K562 (cell line): ENCODE results near the gene PRKG1. TPM values are rescaled to one million over a fixed set of nuclear protein-coding genes. Genes with fewer than 3 reads are reported as not detected.

Experiments used
- ATAC-seq: fragments of 200-7000 bp; cut with Tn5 transposase; 3 replicates; pipeline ENCODE4 v1.9.1; 2020; ENCODE audit warnings: moderate library complexity
- BruUV-seq: library from RNA; stranded (reverse); fragments of 400-500 nt; replicated peaks from 2 replicates; lab custom pipeline; 2021; lab: Mats Ljungman, UMichigan
- CTCF ChIA-PET: fragments of 300-600 bp; formaldehyde crosslinking; extraction: SDS; loops from one replicate; lab custom pipeline; 2021; ENCODE audit warnings: low intra/inter-chr PET ratio; lab: Yijun Ruan, JAX
- POLR2A ChIA-PET: fragments of 300-600, 350-650 bp; sonication (Branson Sonifier 250); formaldehyde crosslinking; extraction: SDS; loops from one replicate; lab custom pipeline; 2021; ENCODE audit warnings: antibody characterized with exemption, inconsistent platforms; lab: Yijun Ruan, JAX
- DNase-seq, 4 experiments: peaks; one replicate each; pipeline versions ENCODE4 v3.0.0 to v3.0.0-alpha.2; 2011 to 2018; ENCODE audit warnings: low spot score in 3 of 4, mixed read lengths in 3 of 4; ENCODE audit errors: extremely low read depth in 1 of 4
- FAIRE-seq: peaks from 2 replicates; lab custom pipeline; 2011; peaks lifted over from hg19 to GRCh38; lab: Jason Lieb, UNC
- H2AFZ ChIP-seq: 2 replicates; pipeline ENCODE4 v1.6.0; 2011; ENCODE audit warnings: low read depth, low read length, control low read depth, inconsistent platforms
- H3K27ac ChIP-seq: fragments of 200-600 bp; 3 replicates; pipeline ENCODE4 v1.8.0; 2011; ENCODE audit warnings: low read depth, mild to moderate bottlenecking, control low read depth, inconsistent platforms, low read length, moderate library complexity, mixed read lengths; ENCODE audit errors: extremely low read depth
- H3K27me3 ChIP-seq, 2 experiments: fragments of 300-600 bp in 1 of 2; 2 replicates in 1 of 2; 3 replicates in 1 of 2; pipeline versions ENCODE4 v1.6.0 to v1.8.0; 2011; ENCODE audit warnings: inconsistent platforms in 2 of 2, low read length in 2 of 2, mild to moderate bottlenecking in 1 of 2, mixed read lengths in 1 of 2, moderate library complexity in 1 of 2; ENCODE audit not compliant: control insufficient read depth in 2 of 2, insufficient read depth in 2 of 2
- H3K36me3 ChIP-seq: fragments of 300-600 bp; 3 replicates; pipeline ENCODE4 v1.8.0; 2011; ENCODE audit warnings: mild to moderate bottlenecking, low read length, inconsistent platforms; ENCODE audit not compliant: control insufficient read depth, insufficient read depth
- H3K4me1 ChIP-seq, 2 experiments: fragments of 200-600 bp in 1 of 2; replicated peaks in 1 of 2; 2 replicates in 1 of 2; 3 replicates in 1 of 2; pipeline versions ENCODE4 v1.5.1 to v1.8.0; 2011; ENCODE audit warnings: inconsistent platforms in 2 of 2, low read length in 2 of 2, mild to moderate bottlenecking in 1 of 2, mixed read lengths in 1 of 2, moderate library complexity in 1 of 2; ENCODE audit not compliant: control insufficient read depth in 2 of 2, insufficient read depth in 2 of 2
- H3K4me2 ChIP-seq: 2 replicates; pipeline ENCODE4 v1.6.1; 2011; ENCODE audit warnings: low read length, control low read depth, inconsistent platforms, mixed read lengths; ENCODE audit not compliant: insufficient read depth
- H3K4me3 ChIP-seq: fragments of 200-600 bp; sonication (generic), shearing (Covaris generic); 2 replicates; pipeline ENCODE4 v1.5.1; 2016; ENCODE audit warnings: control low read depth, inconsistent platforms
- H3K79me2 ChIP-seq: fragments of 200-600 bp; 3 replicates; pipeline ENCODE4 v1.8.0; 2011; ENCODE audit warnings: low read length, inconsistent platforms; ENCODE audit not compliant: control insufficient read depth, insufficient read depth
- H3K9ac ChIP-seq, 2 experiments: 2 replicates each; pipeline versions ENCODE4 v1.6.0 to v1.6.1; 2011; ENCODE audit warnings: low read depth in 2 of 2, low read length in 2 of 2, control low read depth in 1 of 2, inconsistent platforms in 1 of 2, mild to moderate bottlenecking in 1 of 2, mixed read lengths in 1 of 2; ENCODE audit not compliant: insufficient read depth in 1 of 2
- H3K9me1 ChIP-seq: one replicate; pipeline ENCODE4 v1.6.0; 2011; ENCODE audit warnings: inconsistent platforms, mild to moderate bottlenecking, low read length, moderate library complexity; ENCODE audit not compliant: control insufficient read depth, insufficient read depth
- H3K9me3 ChIP-seq: replicated peaks from 2 replicates; pipeline ENCODE4 v1.5.1; 2011; ENCODE audit warnings: low read depth, low read length, inconsistent platforms; ENCODE audit not compliant: control insufficient read depth, insufficient read depth
- H4K20me1 ChIP-seq: replicated peaks from 2 replicates; pipeline ENCODE4 v1.6.1; 2011; ENCODE audit warnings: low read length, inconsistent platforms, mixed read lengths; ENCODE audit not compliant: control insufficient read depth, insufficient read depth
- BRD4 ChIP-seq: fragments of 200-600 bp; sonication (generic); IDR thresholded peaks from 2 replicates; pipeline ENCODE4 v1.6.1; 2017; ENCODE audit warnings: inconsistent platforms
- BRF1 ChIP-seq: IDR thresholded peaks from 3 replicates; pipeline ENCODE4 v1.6.1; 2011; ENCODE audit warnings: borderline replicate concordance, mild to moderate bottlenecking; ENCODE audit not compliant: insufficient read length; ENCODE audit errors: extremely low read depth
- CHD4 ChIP-seq: fragments of 200-600 bp; sonication (generic); IDR thresholded peaks from 3 replicates; pipeline ENCODE4 v1.6.1; 2012; ENCODE audit warnings: low read depth, mild to moderate bottlenecking, mixed read lengths, low read length, inconsistent platforms; ENCODE audit not compliant: insufficient read depth, insufficient replicate concordance, poor library complexity, severe bottlenecking
- GABPA ChIP-seq: fragments of 200-800 bp; sonication (Bioruptor generic); conservative IDR thresholded peaks from 2 replicates; pipeline ENCODE4 v1.6.1; 2016; ENCODE audit warnings: low read depth, missing genetic modification characterization, missing compliant biosample characterization
- HDAC2 ChIP-seq: fragments of 450-650 bp; IDR thresholded peaks from 2 replicates; pipeline ENCODE4 v1.6.1; 2016; ENCODE audit warnings: mild to moderate bottlenecking
- JUNB ChIP-seq: fragments of 450-650 bp; formaldehyde crosslinking; conservative IDR thresholded peaks from 2 replicates; pipeline ENCODE4 v1.4.0; 2020; ENCODE audit warnings: mild to moderate bottlenecking
- MAFF ChIP-seq: IDR thresholded peaks from 2 replicates; pipeline ENCODE4 v1.6.1; 2012; ENCODE audit warnings: low read length, improper control_type of control experiment
- MYBL2 ChIP-seq, 2 experiments: fragments of 450-650 bp in 1 of 2; sonication (generic) in 1 of 2; formaldehyde crosslinking in 1 of 2; IDR thresholded peaks; 2 replicates each; pipeline versions ENCODE4 v1.6.1 to v1.8.1; 2017 to 2022; ENCODE audit warnings: borderline replicate concordance in 1 of 2, inconsistent platforms in 1 of 2, low read depth in 1 of 2, mild to moderate bottlenecking in 1 of 2, missing genetic modification reagents in 1 of 2, moderate library complexity in 1 of 2
- SMAD1 ChIP-seq: fragments of 150-350 bp; IDR thresholded peaks from 2 replicates; pipeline ENCODE4 v1.6.1; 2014; ENCODE audit warnings: low read length, low read depth; ENCODE audit not compliant: partially characterized antibody
- SMARCE1 ChIP-seq: fragments of 450-650 bp; IDR thresholded peaks from 2 replicates; pipeline ENCODE4 v1.7.1; 2016; ENCODE audit warnings: mild to moderate bottlenecking
- SNIP1 ChIP-seq: fragments of 450-650 bp; IDR thresholded peaks from 2 replicates; pipeline ENCODE4 v1.7.1; 2017; ENCODE audit warnings: low read depth, mild to moderate bottlenecking
- SRSF9 ChIP-seq: fragments of 200-400 bp; formaldehyde crosslinking; IDR thresholded peaks from 2 replicates; pipeline ENCODE4 v1.6.1; 2017; ENCODE audit warnings: low read depth, low read length, borderline replicate concordance
- ZBTB7A ChIP-seq: IDR thresholded peaks from 2 replicates; pipeline ENCODE4 v1.6.1; 2011; ENCODE audit warnings: low read depth, mild to moderate bottlenecking, low read length, moderate library complexity, borderline replicate concordance; ENCODE audit not compliant: control insufficient read depth
- ZBTB8A ChIP-seq: fragments of 450-650 bp; IDR thresholded peaks from 2 replicates; pipeline ENCODE4 v1.6.1; 2018; ENCODE audit warnings: mild to moderate bottlenecking, moderate library complexity; ENCODE audit not compliant: partially characterized antibody
- ZNF584 ChIP-seq: fragments of 200-800 bp; sonication (Bioruptor generic); IDR thresholded peaks from 2 replicates; pipeline ENCODE4 v1.6.1; 2016; ENCODE audit warnings: low read depth, mild to moderate bottlenecking, missing genetic modification characterization, missing compliant biosample characterization
- ZNF695 ChIP-seq: fragments of 450-650 bp; formaldehyde crosslinking; IDR thresholded peaks from 2 replicates; pipeline ENCODE4 v1.4.0; 2020; ENCODE audit warnings: mild to moderate bottlenecking, moderate library complexity
- WGBS: fragments of 100-300 bp; shearing (Covaris generic); methylation state at CpG from one replicate; pipeline ENCODE4 v1.1.6; 2016; ENCODE audit warnings: low coverage, mixed read lengths; ENCODE audit not compliant: insufficient coverage; ENCODE audit errors: missing lambda C conversion rate; 5-methylcytosine and 5-hydroxymethylcytosine counted together
- in situ Hi-C: fragments of 300-500 bp; cut with MboI; formaldehyde crosslinking; loops from 4 replicates; pipeline ENCODE4 v1.15.0; 2018; ENCODE audit warnings: inconsistent platforms, mixed read lengths
- intact Hi-C: fragments of 100-400 bp; cut with micrococcal nuclease; formaldehyde crosslinking; loops from 2 replicates; pipeline ENCODE4 v1.14.2; 2022
- polyA plus RNA-seq, 8 experiments: library from polyadenylated mRNA; depleted of rRNA in 4 of 8; stranded (reverse) in 5 of 8; unstranded in 3 of 8; fragments of >200 nt; fragmentation: Nextera tagmentation in 2 of 8; fragmentation: Illumina TruSeq in 1 of 8; extraction: Ambion mirVana in 2 of 8; extraction: Trizol in 1 of 8; gene quantifications; 2 replicates each; pipeline versions ENCODE4 v1.2.1 to v1.2.3, GENCODE V29; 2011 to 2014; ENCODE audit warnings: inconsistent platforms in 1 of 8, missing spikeins in 1 of 8
- total RNA-seq, 7 experiments: library from RNA; depleted of rRNA in 6 of 7; stranded (reverse); fragments of >200 nt in 6 of 7; fragmentation: Illumina TruSeq in 2 of 7; extraction: Trizol in 2 of 7; gene quantifications; 2 replicates each; pipeline versions ENCODE4 v1.2.1 to v1.2.3, GENCODE V29; 2011 to 2021; ENCODE audit warnings: low replicate concordance in 1 of 7
- TF ChIP-seq, protein P1 (sequence below): IDR thresholded peaks from 2 replicates; pipeline ENCODE4 v1.6.1; 2014; ENCODE audit warnings: antibody characterized with exemption
- TF ChIP-seq, protein P2 (sequence below): sonication (generic); formaldehyde crosslinking; IDR thresholded peaks from 2 replicates; pipeline ENCODE4 v1.8.0; 2023; ENCODE audit warnings: mild to moderate bottlenecking, missing genetic modification reagents
- TF ChIP-seq, protein P3 (sequence below): fragments of 250-450 bp; sonication (Bioruptor Pico); IDR thresholded peaks from 2 replicates; pipeline ENCODE4 v1.8.0; 2022; ENCODE audit warnings: inconsistent platforms, mild to moderate bottlenecking, moderate library complexity, borderline replicate concordance

PRKG1 gene
- total and polyA plus RNA-seq, 9 of the 15 experiments (the other 6 are each of a cell fraction or from before 2014, with no cell fraction given) = 0.22 TPM; not detected in 8

DNA sequence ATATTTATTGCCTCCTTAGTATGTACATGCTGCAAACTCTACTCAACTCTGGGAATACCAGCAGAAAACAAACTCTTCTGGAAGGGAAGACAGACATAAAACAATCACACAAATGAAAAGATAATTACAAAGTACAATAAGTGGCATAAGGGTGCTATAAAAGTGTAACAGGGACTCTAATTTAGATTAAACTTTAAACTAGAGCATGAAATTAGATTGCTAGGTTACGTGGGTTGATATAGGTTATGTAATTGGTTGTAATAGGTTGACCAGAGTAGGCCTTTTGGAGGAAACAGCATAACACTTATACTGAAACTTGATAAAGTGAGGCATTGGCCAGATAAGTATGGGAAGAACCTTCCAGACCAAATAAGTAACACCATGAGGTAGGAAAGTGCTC, 1213.6 kb downstream of the PRKG1 start:
- DNase-seq = no peak
- ChIA-PET POLR2A (no interaction called here), CTCF (no interaction called here)
- H3K36me3 ChIP-seq = no peaks in the 10 kb centered on the region
- no peak for TF ChIP-seq HDAC2
- TF ChIP-seq ZNF695 (CRISPR knock-in tag) = no peak
- TF ChIP-seq MAFF = no peak
- no peak for TF ChIP-seq CHD4
- no peak for TF ChIP-seq GABPA (tag)
- no peak for TF ChIP-seq ZBTB7A
- TF ChIP-seq SMAD1 = no peak
- TF ChIP-seq ZBTB8A = no peak
- TF ChIP-seq, protein P1, sequence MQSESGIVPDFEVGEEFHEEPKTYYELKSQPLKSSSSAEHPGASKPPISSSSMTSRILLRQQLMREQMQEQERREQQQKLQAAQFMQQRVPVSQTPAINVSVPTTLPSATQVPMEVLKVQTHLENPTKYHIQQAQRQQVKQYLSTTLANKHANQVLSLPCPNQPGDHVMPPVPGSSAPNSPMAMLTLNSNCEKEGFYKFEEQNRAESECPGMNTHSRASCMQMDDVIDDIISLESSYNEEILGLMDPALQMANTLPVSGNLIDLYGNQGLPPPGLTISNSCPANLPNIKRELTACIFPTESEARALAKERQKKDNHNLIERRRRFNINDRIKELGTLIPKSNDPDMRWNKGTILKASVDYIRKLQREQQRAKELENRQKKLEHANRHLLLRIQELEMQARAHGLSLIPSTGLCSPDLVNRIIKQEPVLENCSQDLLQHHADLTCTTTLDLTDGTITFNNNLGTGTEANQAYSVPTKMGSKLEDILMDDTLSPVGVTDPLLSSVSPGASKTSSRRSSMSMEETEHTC = no peak
- TF ChIP-seq, protein P2, sequence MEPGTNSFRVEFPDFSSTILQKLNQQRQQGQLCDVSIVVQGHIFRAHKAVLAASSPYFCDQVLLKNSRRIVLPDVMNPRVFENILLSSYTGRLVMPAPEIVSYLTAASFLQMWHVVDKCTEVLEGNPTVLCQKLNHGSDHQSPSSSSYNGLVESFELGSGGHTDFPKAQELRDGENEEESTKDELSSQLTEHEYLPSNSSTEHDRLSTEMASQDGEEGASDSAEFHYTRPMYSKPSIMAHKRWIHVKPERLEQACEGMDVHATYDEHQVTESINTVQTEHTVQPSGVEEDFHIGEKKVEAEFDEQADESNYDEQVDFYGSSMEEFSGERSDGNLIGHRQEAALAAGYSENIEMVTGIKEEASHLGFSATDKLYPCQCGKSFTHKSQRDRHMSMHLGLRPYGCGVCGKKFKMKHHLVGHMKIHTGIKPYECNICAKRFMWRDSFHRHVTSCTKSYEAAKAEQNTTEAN (CRISPR knock-in tag) = no peak
- no peak for TF ChIP-seq BRD4
- no peak for TF ChIP-seq SNIP1
- TF ChIP-seq SMARCE1 = no peak
- no peak for TF ChIP-seq SRSF9
- TF ChIP-seq BRF1 = no peak
- TF ChIP-seq, protein P3, sequence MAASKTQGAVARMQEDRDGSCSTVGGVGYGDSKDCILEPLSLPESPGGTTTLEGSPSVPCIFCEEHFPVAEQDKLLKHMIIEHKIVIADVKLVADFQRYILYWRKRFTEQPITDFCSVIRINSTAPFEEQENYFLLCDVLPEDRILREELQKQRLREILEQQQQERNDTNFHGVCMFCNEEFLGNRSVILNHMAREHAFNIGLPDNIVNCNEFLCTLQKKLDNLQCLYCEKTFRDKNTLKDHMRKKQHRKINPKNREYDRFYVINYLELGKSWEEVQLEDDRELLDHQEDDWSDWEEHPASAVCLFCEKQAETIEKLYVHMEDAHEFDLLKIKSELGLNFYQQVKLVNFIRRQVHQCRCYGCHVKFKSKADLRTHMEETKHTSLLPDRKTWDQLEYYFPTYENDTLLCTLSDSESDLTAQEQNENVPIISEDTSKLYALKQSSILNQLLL (CRISPR knock-in tag) = no peak
- TF ChIP-seq ZNF584 (CRISPR knock-in tag) = no peak
- TF ChIP-seq JUNB = no peak
- TF ChIP-seq MYBL2 (IDR thresholded peaks at IDR 0.05; ENCODE audit: low read depth) = no peak
- no peak for TF ChIP-seq MYBL2 (CRISPR knock-in tag; IDR thresholded peaks at IDR 0.05; ENCODE audit: borderline replicate concordance)
- no peaks in the 10 kb centered on the region for H3K9me3 ChIP-seq
- H4K20me1 ChIP-seq = no peaks in the 10 kb centered on the region
- H3K4me2 ChIP-seq = no peak overlapping the region
- no peaks in the 10 kb centered on the region for H3K27me3 ChIP-seq
- H3K4me1 ChIP-seq = no peaks in the 10 kb centered on the region
- 0% methylated on average over 1 of the region's 1 CpG for WGBS
- no peak overlapping the region for H2AFZ ChIP-seq
- ATAC-seq = no peak
- H3K9me1 ChIP-seq = no peaks in the 10 kb centered on the region
- FAIRE-seq = no peak
- no peak overlapping the region for H3K27ac ChIP-seq
- H3K9ac ChIP-seq = no peak overlapping the region
- H3K4me3 ChIP-seq = no peak overlapping the region
- no TSS peak for BruUV-seq
- no peaks in the 10 kb centered on the region for H3K79me2 ChIP-seq
- in situ Hi-C loops (no loop called here), intact Hi-C loops (no loop called here)
